Measurements from ENCODE around the gene UBE2G2.

GRCh38 chr21:44842087-44842486 lies 40.5 kb upstream of the UBE2G2 start:
- TF ChIP-seq TAF1 (conservative IDR thresholded peaks at IDR 0.05), result no peak
- no peak for TF ChIP-seq CTCF (IDR thresholded peaks at IDR 0.05; ENCODE audit: low read depth, low read length, missing input control)
